NB4 (cell line): ENCODE results near the gene NUDCD3.

ENCODE experiments used
- DNase-seq: peaks from one replicate; pipeline ENCODE4 v3.0.0; 2010; ENCODE audit warnings: low read depth
- H3K4me3 ChIP-seq: one replicate; pipeline ENCODE4 v1.5.1; 2011; ENCODE audit warnings: mild to moderate bottlenecking, low read depth, low read length, moderate library complexity
- MYC ChIP-seq: IDR thresholded peaks from 2 replicates; pipeline ENCODE4 v1.6.1; 2011; ENCODE audit warnings: low read depth, low read length
- POLR2A ChIP-seq: IDR thresholded peaks from 2 replicates; pipeline ENCODE4 v1.6.1; 2011; ENCODE audit warnings: mild to moderate bottlenecking; ENCODE audit not compliant: insufficient read length; ENCODE audit errors: extremely low read depth
- TF ChIP-seq, protein P1 (sequence below): IDR thresholded peaks from 2 replicates; pipeline ENCODE4 v1.6.1; 2011; ENCODE audit warnings: low read depth, low read length
- TF ChIP-seq, protein P2 (sequence below): IDR thresholded peaks from one replicate; pipeline ENCODE4 v1.5.1; 2012; ENCODE audit warnings: low read depth, low read length

The NUDCD3 gene

DNA sequence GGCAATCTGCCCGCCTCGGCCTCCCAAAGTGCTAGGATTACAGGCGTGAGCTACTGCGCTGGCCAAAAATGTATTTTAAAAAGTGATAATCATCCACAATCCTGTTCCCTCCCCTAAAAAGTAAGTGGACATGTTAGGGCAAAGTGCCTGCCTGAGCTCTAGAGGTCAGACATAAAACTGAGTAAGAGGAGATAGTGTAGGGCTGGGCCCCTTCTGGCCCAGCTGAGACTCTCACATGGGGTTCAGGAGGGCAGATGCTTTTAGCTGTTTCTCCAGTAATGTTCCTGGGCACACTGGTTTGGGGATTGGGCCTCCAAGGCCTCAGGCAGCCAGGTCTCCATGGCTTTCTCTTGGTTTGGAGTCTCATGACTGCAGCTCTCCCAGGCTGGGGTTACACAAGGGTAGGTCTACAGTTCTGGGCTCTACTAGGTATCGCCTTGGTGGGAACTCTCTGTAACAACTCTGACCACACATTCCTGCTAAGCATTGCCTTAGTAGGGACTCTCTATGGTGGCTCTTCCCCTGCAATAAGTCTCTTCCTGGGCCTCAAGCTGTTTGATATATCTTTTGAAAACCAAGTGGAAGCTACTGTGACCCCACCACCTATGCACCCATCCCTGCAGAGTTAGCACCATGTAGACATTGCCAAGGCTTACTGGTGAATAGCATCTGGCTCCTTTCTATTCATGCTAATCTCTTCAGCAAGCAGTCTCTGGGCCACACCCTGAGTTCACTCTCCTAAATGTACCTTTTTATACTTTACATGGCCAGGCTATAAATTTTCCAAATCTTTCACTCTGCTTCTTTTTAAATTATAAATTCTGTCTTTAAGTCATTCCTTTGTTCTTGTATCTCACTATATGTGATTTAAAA lies 6.9 kb upstream of the NUDCD3 start:
- H3K4me3 ChIP-seq, result no peak overlapping the region
- no peak for DNase-seq
- TF ChIP-seq POLR2A (no peak), MYC (no peak)
- TF ChIP-seq, protein P1, sequence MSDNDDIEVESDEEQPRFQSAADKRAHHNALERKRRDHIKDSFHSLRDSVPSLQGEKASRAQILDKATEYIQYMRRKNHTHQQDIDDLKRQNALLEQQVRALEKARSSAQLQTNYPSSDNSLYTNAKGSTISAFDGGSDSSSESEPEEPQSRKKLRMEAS, result no peak
- TF ChIP-seq, protein P2, sequence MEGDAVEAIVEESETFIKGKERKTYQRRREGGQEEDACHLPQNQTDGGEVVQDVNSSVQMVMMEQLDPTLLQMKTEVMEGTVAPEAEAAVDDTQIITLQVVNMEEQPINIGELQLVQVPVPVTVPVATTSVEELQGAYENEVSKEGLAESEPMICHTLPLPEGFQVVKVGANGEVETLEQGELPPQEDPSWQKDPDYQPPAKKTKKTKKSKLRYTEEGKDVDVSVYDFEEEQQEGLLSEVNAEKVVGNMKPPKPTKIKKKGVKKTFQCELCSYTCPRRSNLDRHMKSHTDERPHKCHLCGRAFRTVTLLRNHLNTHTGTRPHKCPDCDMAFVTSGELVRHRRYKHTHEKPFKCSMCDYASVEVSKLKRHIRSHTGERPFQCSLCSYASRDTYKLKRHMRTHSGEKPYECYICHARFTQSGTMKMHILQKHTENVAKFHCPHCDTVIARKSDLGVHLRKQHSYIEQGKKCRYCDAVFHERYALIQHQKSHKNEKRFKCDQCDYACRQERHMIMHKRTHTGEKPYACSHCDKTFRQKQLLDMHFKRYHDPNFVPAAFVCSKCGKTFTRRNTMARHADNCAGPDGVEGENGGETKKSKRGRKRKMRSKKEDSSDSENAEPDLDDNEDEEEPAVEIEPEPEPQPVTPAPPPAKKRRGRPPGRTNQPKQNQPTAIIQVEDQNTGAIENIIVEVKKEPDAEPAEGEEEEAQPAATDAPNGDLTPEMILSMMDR, result no peak

DNA sequence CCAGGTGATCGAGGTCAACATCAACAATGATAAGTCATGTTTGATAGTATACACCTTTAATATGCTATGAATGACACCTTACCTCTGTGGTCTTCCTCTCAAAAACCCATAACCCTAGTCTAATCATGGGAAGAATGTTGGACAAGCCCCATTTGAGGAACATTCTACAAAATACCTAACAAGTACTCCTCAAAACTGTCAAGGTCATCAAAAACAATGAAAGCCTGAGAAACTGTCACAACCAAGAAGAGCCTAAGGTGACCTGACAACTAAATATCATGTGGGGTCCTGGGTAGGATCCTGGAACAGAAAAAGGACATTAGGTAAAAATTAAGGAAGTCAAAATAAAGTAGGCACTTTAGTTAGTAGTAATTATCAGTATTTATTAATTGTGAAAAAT lies 5.9 kb upstream of the NUDCD3 start:
- TF ChIP-seq, protein P2, result no peak
- TF ChIP-seq POLR2A (no peak), MYC (no peak)
- TF ChIP-seq, protein P1, result no peak
- H3K4me3 ChIP-seq, result no peak overlapping the region
- DNase-seq, result no peak

DNA sequence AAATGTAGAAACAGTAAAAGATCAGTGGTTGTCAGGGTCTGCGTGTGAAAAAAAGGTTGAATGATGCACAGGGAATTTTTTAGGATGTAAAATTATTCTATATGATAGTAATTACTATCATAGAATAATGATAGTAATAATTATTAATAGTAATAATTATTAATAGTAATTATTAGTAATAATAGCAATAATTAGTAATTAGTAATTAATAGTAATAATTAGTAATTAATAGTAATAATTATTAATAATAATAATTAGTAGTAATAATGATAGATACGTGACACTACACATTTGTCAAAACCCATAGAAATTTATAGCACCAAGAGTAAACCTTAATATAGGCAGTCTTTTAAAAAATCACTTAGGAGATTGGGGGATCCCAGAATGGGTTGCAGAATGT lies 4.5 kb upstream of the NUDCD3 start:
- no peak overlapping the region for H3K4me3 ChIP-seq

DNA sequence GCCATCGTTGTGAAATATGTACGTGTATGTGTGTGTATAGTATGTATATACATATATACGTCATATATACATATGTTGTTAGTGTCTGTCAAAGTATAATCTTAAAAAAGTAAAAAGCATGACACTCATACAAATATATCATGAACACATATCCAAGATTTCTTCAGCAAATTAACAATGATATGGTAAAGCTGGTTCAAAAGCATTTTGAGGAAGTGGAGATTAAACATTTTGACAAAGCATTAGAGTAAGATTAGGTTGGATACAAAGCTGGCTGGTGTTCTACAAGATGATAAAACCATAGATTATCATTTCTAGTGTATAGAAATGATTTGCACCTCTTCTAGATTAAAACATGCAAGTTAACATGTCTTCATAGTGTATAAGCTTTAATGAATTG lies 771 bp upstream of the NUDCD3 start:
- no peak for DNase-seq
- peak overlapping the region; percentile 87 for H3K4me3 ChIP-seq
- TF ChIP-seq, protein P1, result no peak
- TF ChIP-seq, protein P2, result no peak
- no peak for TF ChIP-seq MYC
- no peak for TF ChIP-seq POLR2A

More for the DNA sequence above, 4.5 kb upstream of the NUDCD3 start:
- TF ChIP-seq POLR2A (no peak), MYC (no peak)
- TF ChIP-seq, protein P1, result no peak
- DNase-seq, result no peak

DNA sequence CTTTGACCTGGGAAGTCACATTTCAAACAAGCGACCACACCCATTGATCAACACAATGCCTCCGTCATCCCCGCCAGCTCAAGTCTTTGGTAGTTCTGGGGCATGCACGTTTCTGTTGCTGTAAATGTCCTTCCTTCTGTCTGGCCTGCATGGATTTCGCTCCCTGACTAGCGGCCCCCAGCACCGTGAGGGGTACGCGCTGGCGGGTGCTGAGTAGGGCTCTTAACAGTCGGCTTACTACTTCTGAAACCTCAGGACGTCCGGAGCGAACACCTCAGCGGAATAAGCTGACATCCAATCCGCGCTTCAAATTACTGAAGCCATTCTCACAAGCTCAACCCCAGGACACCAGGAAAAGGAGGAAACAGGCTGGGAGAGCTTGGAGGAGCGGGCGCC lies 505 bp downstream of the NUDCD3 start:
- TF ChIP-seq, protein P2, result no peak
- no peak for TF ChIP-seq POLR2A
- TF ChIP-seq, protein P1, result no peak
- TF ChIP-seq MYC, result no peak

DNA sequence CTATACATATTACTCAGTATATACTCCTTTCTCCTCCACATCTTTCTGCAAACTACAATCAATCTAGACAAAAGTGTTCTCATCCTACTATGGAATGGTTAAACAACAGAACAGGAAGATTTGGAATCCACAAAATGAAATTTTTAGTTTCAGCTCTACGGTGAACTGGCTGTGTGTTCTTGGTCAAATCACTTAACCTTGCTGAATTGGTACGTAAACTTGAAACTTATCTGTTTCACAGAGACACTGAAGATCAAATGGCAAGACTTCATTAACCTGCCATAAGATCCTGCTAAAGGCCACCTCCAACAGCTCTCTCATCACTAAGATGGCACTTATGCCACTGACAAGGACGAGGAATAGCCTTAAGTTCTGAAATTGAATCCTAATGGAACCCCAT lies 1.5 kb downstream of the NUDCD3 start:
- no peak for TF ChIP-seq MYC
- TF ChIP-seq, protein P1, result no peak
- TF ChIP-seq, protein P2, result no peak
- TF ChIP-seq POLR2A, result no peak
- H3K4me3 ChIP-seq, result peak overlapping the region; percentile 87
- no peak for DNase-seq

More for the DNA sequence above, 505 bp downstream of the NUDCD3 start:
- DNase-seq, result peak; percentile 68
- peak overlapping the region; percentile 87 for H3K4me3 ChIP-seq
